GM23248 (cell line): Measurements from ENCODE around the gene MRPS26.

Experiments used
- EZH2 ChIP-seq: fragments of 200-600 bp; sonication (generic); IDR thresholded peaks from 2 replicates; pipeline ENCODE4 v1.6.1; 2018; ENCODE audit warnings: antibody characterized with exemption, mild to moderate bottlenecking; ENCODE audit not compliant: insufficient read depth, poor library complexity, severe bottlenecking
- EZH2phosphoT487 ChIP-seq: fragments of 200-600 bp; sonication (generic); IDR thresholded peaks from 2 replicates; pipeline ENCODE4 v1.6.1; 2018; ENCODE audit warnings: antibody characterized with exemption, moderate library complexity, mild to moderate bottlenecking, low read depth; ENCODE audit not compliant: insufficient read depth

DNA sequence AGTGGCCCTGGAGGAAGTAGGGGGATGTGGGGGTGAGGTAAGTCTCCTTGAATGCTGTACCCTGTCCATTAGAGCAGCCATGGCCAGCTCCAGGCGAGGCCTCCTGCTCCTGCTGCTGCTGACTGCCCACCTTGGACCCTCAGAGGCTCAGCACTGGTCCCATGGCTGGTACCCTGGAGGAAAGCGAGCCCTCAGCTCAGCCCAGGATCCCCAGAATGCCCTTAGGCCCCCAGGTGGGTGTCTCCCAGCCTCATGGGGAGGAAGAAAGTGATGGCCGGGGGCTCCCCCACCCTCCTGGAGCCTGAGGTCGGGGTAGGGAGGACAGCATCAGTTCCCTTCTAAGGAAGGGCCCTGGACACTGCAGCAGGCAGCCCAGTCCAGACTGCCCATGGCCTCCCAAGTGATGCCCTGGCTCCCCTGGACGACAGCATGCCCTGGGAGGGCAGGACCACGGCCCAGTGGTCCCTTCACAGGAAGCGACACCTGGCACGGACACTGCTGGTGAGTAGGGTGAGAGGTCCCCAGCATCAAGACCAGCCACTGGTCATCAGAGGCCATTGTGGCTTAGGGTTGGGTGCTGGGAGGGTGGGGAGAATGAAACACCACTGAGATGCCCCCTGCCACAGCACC lies 1.4 kb upstream of the MRPS26 start:
- TF ChIP-seq EZH2 (no peak), EZH2phosphoT487 (no peak)
